ENCODE measurements around the gene ZFP57.

GRCh38 chr6:29631860-29632731, 48.9 kb downstream of the ZFP57 start:
- TF ChIP-seq CTCF (IDR thresholded peaks at IDR 0.05; ENCODE audit: poor library complexity) (no peak), EZH2phosphoT487 (IDR thresholded peaks at IDR 0.05; ENCODE audit: low read depth, severe bottlenecking, unreplicated experiment) (no peak)
